Measurements from ENCODE around the gene DTD1.

DTD1 gene

DNA sequence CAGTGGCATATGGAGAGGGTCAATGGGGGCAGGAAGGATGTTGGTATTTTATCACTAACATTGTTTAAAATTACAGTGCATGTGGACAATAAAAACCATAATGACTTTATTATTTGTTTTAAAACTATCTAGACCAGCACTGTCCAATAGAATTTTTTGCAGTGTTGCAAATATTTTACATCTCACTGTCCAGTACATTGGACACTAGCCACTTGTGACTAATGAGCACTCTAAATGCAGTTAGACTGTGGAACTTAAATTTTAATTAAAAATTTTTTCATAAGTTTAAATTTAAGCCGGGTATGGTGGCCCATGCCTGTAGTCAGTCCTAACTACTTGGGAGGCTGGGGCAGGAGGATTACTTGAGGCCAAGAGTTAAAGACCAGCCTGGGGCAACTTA, 101.7 kb downstream of the DTD1 start:
- POLR2A ChIA-PET, result no interaction called here
- Histone ChIP-seq H3K4me1 (ENCODE audit: control insufficient read depth, insufficient read depth, low read length) (peaks cover 4% of the 10 kb centered on the region; the same call in 1 of the 2 replicates), H3K36me3 (ENCODE audit: control insufficient read depth in 2 of 2, insufficient read depth in 1 of 2, low read length in 2 of 2) (no peaks in the 10 kb centered on the region; a peak in 1 of 3 replicates), H3K4me3 (ENCODE audit: low read depth, low read length) (no peak overlapping the region), H3K27ac (ENCODE audit: extremely low read depth, low read depth, low read length) (no peak overlapping the region), H3K9me3 (ENCODE audit: control insufficient read depth, insufficient read depth, low read depth, low read length) (no peaks in the 10 kb centered on the region)
- CTCF ChIA-PET, result no interaction called here
- TF ChIP-seq, protein P1, sequence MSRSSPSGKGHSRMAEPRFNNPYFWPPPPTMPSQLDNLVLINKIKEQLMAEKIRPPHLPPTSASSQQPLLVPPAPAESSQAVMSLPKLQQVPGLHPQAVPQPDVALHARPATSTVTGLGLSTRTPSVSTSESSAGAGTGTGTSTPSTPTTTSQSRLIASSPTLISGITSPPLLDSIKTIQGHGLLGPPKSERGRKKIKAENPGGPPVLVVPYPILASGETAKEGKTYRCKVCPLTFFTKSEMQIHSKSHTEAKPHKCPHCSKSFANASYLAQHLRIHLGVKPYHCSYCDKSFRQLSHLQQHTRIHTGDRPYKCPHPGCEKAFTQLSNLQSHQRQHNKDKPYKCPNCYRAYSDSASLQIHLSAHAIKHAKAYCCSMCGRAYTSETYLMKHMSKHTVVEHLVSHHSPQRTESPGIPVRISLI (tag by site-specific recombination; IDR thresholded peaks at IDR 0.05), result no peak
- TF ChIP-seq ZNF664 (tag by site-specific recombination; IDR thresholded peaks at IDR 0.05) (no peak), ZNF701 (tag by site-specific recombination; IDR thresholded peaks at IDR 0.05) (no peak), ZNF335 (tag by site-specific recombination; conservative IDR thresholded peaks at IDR 0.05) (no peak), ZNF670 (tag by site-specific recombination; IDR thresholded peaks at IDR 0.05; ENCODE audit: low read depth) (no peak)
- TF ChIP-seq, protein P2, sequence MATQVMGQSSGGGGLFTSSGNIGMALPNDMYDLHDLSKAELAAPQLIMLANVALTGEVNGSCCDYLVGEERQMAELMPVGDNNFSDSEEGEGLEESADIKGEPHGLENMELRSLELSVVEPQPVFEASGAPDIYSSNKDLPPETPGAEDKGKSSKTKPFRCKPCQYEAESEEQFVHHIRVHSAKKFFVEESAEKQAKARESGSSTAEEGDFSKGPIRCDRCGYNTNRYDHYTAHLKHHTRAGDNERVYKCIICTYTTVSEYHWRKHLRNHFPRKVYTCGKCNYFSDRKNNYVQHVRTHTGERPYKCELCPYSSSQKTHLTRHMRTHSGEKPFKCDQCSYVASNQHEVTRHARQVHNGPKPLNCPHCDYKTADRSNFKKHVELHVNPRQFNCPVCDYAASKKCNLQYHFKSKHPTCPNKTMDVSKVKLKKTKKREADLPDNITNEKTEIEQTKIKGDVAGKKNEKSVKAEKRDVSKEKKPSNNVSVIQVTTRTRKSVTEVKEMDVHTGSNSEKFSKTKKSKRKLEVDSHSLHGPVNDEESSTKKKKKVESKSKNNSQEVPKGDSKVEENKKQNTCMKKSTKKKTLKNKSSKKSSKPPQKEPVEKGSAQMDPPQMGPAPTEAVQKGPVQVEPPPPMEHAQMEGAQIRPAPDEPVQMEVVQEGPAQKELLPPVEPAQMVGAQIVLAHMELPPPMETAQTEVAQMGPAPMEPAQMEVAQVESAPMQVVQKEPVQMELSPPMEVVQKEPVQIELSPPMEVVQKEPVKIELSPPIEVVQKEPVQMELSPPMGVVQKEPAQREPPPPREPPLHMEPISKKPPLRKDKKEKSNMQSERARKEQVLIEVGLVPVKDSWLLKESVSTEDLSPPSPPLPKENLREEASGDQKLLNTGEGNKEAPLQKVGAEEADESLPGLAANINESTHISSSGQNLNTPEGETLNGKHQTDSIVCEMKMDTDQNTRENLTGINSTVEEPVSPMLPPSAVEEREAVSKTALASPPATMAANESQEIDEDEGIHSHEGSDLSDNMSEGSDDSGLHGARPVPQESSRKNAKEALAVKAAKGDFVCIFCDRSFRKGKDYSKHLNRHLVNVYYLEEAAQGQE (tag by site-specific recombination; IDR thresholded peaks at IDR 0.05), result no peak
- TF ChIP-seq, protein P3, sequence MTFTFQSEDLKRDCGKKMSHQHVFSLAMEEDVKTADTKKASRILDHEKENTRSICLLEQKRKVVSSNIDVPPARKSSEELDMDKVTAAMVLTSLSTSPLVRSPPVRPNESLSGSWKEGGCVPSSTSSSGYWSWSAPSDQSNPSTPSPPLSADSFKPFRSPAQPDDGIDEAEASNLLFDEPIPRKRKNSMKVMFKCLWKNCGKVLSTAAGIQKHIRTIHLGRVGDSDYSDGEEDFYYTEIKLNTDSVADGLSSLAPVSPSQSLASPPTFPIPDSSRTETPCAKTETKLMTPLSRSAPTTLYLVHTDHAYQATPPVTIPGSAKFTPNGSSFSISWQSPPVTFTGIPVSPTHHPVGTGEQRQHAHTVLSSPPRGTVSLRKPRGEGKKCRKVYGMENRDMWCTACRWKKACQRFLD (tag by site-specific recombination; IDR thresholded peaks at IDR 0.05), result no peak
- TF ChIP-seq, protein P4, sequence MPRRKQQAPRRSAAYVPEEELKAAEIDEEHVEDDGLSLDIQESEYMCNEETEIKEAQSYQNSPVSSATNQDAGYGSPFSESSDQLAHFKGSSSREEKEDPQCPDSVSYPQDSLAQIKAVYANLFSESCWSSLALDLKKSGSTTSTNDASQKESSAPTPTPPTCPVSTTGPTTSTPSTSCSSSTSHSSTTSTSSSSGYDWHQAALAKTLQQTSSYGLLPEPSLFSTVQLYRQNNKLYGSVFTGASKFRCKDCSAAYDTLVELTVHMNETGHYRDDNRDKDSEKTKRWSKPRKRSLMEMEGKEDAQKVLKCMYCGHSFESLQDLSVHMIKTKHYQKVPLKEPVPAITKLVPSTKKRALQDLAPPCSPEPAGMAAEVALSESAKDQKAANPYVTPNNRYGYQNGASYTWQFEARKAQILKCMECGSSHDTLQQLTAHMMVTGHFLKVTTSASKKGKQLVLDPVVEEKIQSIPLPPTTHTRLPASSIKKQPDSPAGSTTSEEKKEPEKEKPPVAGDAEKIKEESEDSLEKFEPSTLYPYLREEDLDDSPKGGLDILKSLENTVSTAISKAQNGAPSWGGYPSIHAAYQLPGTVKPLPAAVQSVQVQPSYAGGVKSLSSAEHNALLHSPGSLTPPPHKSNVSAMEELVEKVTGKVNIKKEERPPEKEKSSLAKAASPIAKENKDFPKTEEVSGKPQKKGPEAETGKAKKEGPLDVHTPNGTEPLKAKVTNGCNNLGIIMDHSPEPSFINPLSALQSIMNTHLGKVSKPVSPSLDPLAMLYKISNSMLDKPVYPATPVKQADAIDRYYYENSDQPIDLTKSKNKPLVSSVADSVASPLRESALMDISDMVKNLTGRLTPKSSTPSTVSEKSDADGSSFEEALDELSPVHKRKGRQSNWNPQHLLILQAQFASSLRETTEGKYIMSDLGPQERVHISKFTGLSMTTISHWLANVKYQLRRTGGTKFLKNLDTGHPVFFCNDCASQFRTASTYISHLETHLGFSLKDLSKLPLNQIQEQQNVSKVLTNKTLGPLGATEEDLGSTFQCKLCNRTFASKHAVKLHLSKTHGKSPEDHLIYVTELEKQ (tag by site-specific recombination; IDR thresholded peaks at IDR 0.05; ENCODE audit: borderline replicate concordance), result no peak

DNA sequence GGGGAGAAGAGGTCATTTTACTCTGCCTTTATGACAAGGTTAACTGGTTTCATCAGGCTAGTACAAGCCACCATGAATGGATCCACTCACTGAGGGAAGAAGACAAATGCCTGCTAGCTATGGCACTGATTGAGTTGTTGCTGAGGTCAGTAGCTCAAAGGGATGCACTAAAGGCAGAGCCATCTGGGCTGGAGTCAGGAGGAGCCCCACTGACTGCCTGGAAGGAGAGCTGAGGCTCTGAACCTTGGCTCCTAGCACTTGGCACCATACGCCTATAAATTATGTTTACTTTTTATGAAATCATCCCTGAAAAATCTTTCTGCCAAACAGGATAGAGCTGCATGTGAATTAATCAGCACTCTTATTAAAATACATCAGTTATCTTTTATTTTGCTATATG, 104.6 kb downstream of the DTD1 start:
- Histone ChIP-seq H3K9me3 (ENCODE audit: control insufficient read depth, insufficient read depth, low read depth, low read length) (no peaks in the 10 kb centered on the region), H3K36me3 (ENCODE audit: control insufficient read depth in 2 of 2, insufficient read depth in 1 of 2, low read length in 2 of 2) (no peaks in the 10 kb centered on the region; a peak in 1 of 3 replicates), H3K4me1 (ENCODE audit: control insufficient read depth, insufficient read depth, low read length) (peaks cover 4% of the 10 kb centered on the region; the same call in 1 of the 2 replicates), H3K27ac (ENCODE audit: extremely low read depth, low read depth, low read length) (no peak overlapping the region), H3K4me3 (ENCODE audit: low read depth, low read length) (no peak overlapping the region)
- CTCF ChIA-PET, result interaction anchor here (0.6 kb wide), 1 partner anchor 15 kb away, joined by 3 read pairs; no protein-coding TSS in a partner anchor
- TF ChIP-seq ZNF140 (tag by site-specific recombination; IDR thresholded peaks at IDR 0.05) (no peak), ZNF335 (tag by site-specific recombination; conservative IDR thresholded peaks at IDR 0.05) (no peak), ZNF214 (tag by site-specific recombination; IDR thresholded peaks at IDR 0.05; ENCODE audit: borderline replicate concordance) (no peak), ZNF133 (tag by site-specific recombination; IDR thresholded peaks at IDR 0.05) (no peak), WT1 (tag by site-specific recombination; IDR thresholded peaks at IDR 0.05) (no peak), ZNF433 (tag by site-specific recombination; IDR thresholded peaks at IDR 0.05; ENCODE audit: low read depth) (no peak)
- TF ChIP-seq, protein P5, sequence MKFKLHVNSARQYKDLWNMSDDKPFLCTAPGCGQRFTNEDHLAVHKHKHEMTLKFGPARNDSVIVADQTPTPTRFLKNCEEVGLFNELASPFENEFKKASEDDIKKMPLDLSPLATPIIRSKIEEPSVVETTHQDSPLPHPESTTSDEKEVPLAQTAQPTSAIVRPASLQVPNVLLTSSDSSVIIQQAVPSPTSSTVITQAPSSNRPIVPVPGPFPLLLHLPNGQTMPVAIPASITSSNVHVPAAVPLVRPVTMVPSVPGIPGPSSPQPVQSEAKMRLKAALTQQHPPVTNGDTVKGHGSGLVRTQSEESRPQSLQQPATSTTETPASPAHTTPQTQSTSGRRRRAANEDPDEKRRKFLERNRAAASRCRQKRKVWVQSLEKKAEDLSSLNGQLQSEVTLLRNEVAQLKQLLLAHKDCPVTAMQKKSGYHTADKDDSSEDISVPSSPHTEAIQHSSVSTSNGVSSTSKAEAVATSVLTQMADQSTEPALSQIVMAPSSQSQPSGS (tag by site-specific recombination; IDR thresholded peaks at IDR 0.05; ENCODE audit: low read depth), result no peak
- TF ChIP-seq, protein P6, sequence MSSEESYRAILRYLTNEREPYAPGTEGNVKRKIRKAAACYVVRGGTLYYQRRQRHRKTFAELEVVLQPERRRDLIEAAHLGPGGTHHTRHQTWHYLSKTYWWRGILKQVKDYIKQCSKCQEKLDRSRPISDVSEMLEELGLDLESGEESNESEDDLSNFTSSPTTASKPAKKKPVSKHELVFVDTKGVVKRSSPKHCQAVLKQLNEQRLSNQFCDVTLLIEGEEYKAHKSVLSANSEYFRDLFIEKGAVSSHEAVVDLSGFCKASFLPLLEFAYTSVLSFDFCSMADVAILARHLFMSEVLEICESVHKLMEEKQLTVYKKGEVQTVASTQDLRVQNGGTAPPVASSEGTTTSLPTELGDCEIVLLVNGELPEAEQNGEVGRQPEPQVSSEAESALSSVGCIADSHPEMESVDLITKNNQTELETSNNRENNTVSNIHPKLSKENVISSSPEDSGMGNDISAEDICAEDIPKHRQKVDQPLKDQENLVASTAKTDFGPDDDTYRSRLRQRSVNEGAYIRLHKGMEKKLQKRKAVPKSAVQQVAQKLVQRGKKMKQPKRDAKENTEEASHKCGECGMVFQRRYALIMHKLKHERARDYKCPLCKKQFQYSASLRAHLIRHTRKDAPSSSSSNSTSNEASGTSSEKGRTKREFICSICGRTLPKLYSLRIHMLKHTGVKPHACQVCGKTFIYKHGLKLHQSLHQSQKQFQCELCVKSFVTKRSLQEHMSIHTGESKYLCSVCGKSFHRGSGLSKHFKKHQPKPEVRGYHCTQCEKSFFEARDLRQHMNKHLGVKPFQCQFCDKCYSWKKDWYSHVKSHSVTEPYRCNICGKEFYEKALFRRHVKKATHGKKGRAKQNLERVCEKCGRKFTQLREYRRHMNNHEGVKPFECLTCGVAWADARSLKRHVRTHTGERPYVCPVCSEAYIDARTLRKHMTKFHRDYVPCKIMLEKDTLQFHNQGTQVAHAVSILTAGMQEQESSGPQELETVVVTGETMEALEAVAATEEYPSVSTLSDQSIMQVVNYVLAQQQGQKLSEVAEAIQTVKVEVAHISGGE (tag by site-specific recombination; conservative IDR thresholded peaks at IDR 0.05; ENCODE audit: low read depth), result no peak
- POLR2A ChIA-PET, result interaction anchor here (0.7 kb wide), 1 partner anchor 250 kb away, joined by 4 read pairs; no protein-coding TSS in a partner anchor

All from HEK293 (cell line).